GM18526 (cell line): ENCODE results near the gene ZNF432.
A peak's percentile ranks its signal among the peaks of the same experiment; 100 is the strongest.

Experiments
- POLR2A ChIP-seq: IDR thresholded peaks from 3 replicates; pipeline ENCODE4 v1.6.1; 2011; ENCODE audit not compliant: insufficient read length; ENCODE audit errors: extremely low read depth

ZNF432 gene

GRCh38 chr19:52007806-52008557 is 40.7 kb downstream of the ZNF432 start, which contains the start of gene ZNF615:
Gene ZNF615, minus strand, starts transcription at chr19:52008211. Its CDS starts 4,500 bp downstream, at chr19:52003711.
- peak; percentile 53 for TF ChIP-seq POLR2A

GRCh38 chr19:52007451-52007805 is 41.2 kb downstream of the ZNF432 start:
- TF ChIP-seq POLR2A: no peak

- no peak for TF ChIP-seq POLR2A
These were observed 54.5 kb downstream of the ZNF432 start for GRCh38 chr19:51994048-51994644.

GRCh38 chr19:51993422-51993821 is 55.2 kb downstream of the ZNF432 start:
- no peak for TF ChIP-seq POLR2A

- peak; percentile 32 for TF ChIP-seq POLR2A
These were observed 62.0 kb downstream of the ZNF432 start, which contains the start of gene ZNF350 for GRCh38 chr19:51986309-51987291. Gene ZNF350, minus strand, starts transcription at chr19:51986840. Its CDS starts 12,480 bp downstream, at chr19:51974360.

- TF ChIP-seq POLR2A: no peak
These were observed 65.3 kb downstream of the ZNF432 start for GRCh38 chr19:51983361-51983760.
